PC-9 (cell line): ENCODE data around the gene STIL.

ENCODE experiments used
- EZH2 ChIP-seq: fragments of 200-600 bp; sonication (generic); IDR thresholded peaks from 2 replicates; pipeline ENCODE4 v1.8.0; 2017; ENCODE audit warnings: antibody characterized with exemption, low read depth
- TF ChIP-seq, protein P1 (sequence below): fragments of 200-600 bp; sonication (generic); conservative IDR thresholded peaks from 2 replicates; pipeline ENCODE4 v1.6.1; 2017; ENCODE audit warnings: mixed run types, antibody characterized with exemption, mild to moderate bottlenecking, moderate library complexity

DNA sequence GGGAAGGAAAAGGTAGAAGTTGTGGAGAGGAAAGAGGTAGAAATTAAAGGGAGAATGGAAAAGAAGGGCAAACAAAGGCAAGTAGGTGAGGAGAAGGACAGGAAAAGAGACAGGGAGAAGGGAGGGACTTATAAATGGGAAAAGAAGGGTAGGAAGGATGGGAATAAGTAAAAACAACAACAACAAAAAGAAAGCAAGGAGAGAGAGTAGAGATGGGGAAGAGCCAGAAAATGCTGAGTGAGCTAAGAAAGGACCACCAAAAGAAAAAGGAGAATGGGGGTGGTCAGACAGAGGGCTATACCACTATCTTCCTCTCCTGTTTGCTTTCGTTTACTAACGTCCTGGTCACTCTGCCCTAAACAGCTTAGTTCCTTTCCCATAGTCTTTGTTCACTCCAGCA is 17.9 kb upstream of the STIL start:
- TF ChIP-seq, protein P1, sequence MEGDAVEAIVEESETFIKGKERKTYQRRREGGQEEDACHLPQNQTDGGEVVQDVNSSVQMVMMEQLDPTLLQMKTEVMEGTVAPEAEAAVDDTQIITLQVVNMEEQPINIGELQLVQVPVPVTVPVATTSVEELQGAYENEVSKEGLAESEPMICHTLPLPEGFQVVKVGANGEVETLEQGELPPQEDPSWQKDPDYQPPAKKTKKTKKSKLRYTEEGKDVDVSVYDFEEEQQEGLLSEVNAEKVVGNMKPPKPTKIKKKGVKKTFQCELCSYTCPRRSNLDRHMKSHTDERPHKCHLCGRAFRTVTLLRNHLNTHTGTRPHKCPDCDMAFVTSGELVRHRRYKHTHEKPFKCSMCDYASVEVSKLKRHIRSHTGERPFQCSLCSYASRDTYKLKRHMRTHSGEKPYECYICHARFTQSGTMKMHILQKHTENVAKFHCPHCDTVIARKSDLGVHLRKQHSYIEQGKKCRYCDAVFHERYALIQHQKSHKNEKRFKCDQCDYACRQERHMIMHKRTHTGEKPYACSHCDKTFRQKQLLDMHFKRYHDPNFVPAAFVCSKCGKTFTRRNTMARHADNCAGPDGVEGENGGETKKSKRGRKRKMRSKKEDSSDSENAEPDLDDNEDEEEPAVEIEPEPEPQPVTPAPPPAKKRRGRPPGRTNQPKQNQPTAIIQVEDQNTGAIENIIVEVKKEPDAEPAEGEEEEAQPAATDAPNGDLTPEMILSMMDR = no peak
- TF ChIP-seq EZH2 = no peak
